Measurements from ENCODE around the gene ANKRD13D.

Gene ANKRD13D

GRCh38 chr11:67285541-67286498, 3.3 kb upstream of the ANKRD13D start:
- no peak for DNase-seq (ENCODE audit: low read depth in 2 of 2)

GRCh38 chr11:67286621-67287333, 2.3 kb upstream of the ANKRD13D start:
- no peak for DNase-seq (ENCODE audit: low read depth in 2 of 2)

GRCh38 chr11:67287355-67288197, 1.5 kb upstream of the ANKRD13D start:
- DNase-seq (ENCODE audit: low read depth in 2 of 2), result no peak

DNA sequence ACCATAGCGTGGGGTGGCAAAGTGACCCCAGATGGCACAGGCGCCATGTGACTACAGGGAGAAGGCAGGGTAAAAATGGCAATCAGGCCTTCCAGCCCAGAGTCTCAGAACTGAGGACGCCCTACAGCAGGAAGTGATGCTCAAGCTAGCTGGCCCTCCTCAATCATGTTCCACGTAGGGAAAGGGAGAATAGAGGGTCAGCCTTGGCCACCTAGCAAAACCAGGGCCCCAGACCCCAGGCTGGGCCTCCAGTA, 978 bp upstream of the ANKRD13D start:
- DNase-seq (ENCODE audit: low read depth in 2 of 2), result no peak

- peak; percentile 78 for DNase-seq (ENCODE audit: low read depth in 2 of 2)
Measured at GRCh38 chr11:67288452-67289225, 464 bp upstream of the ANKRD13D start.

GRCh38 chr11:67289651-67290479, 762 bp downstream of the ANKRD13D start:
- DNase-seq (ENCODE audit: low read depth in 2 of 2), result no peak

DNA sequence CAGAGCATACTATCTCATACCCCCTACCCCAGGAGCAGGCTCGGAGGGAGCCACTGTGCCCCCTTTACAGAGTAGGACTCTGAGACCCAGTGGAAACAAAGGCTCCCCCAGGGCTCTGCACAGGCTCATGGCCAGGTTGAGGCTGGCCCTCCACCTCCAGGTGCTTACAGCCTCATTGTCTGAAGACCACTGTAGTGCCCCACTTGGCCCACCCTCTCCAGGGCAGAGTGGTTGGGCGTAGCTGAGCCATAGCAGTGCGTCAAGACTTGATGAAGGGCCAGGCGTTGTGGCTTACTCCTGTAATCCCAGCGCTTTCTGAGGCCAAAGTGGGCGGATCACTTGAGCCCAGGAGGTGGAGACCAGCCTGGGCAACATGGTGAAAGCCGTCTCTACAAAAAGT, 1.7 kb downstream of the ANKRD13D start:
- DNase-seq (ENCODE audit: low read depth in 2 of 2), result no peak

- no peak for DNase-seq (ENCODE audit: low read depth in 2 of 2)
Measured at GRCh38 chr11:67291481-67292381, 2.6 kb downstream of the ANKRD13D start.

- DNase-seq (ENCODE audit: low read depth in 2 of 2), result no peak
Measured at GRCh38 chr11:67292671-67293070, 3.6 kb downstream of the ANKRD13D start.

- DNase-seq (ENCODE audit: low read depth in 2 of 2), result no peak
Measured at GRCh38 chr11:67293090-67293489, 4.0 kb downstream of the ANKRD13D start.

DNA sequence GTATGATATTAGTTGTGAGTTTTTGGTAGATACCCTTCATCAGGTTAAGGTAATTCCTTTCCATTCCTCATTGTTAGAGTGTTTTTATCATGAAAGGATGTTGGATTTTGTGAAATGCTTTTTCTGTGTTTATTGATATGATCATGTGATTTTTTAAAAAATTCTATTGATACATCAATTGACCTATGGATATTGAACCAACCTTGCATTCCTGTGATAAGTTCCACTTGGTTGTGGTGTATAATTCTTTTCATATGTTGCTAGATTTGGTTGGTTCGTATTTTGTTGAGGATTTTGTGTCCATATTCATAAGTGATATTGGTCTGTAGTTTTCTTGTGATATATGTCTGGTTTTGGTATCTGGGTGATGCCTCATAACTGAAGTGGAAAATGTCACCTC, 6.7 kb downstream of the ANKRD13D start:
- no peak for DNase-seq (ENCODE audit: low read depth in 2 of 2)

- DNase-seq (ENCODE audit: low read depth in 2 of 2), result no peak
Measured at GRCh38 chr11:67298786-67299185, 9.7 kb downstream of the ANKRD13D start.

DNA sequence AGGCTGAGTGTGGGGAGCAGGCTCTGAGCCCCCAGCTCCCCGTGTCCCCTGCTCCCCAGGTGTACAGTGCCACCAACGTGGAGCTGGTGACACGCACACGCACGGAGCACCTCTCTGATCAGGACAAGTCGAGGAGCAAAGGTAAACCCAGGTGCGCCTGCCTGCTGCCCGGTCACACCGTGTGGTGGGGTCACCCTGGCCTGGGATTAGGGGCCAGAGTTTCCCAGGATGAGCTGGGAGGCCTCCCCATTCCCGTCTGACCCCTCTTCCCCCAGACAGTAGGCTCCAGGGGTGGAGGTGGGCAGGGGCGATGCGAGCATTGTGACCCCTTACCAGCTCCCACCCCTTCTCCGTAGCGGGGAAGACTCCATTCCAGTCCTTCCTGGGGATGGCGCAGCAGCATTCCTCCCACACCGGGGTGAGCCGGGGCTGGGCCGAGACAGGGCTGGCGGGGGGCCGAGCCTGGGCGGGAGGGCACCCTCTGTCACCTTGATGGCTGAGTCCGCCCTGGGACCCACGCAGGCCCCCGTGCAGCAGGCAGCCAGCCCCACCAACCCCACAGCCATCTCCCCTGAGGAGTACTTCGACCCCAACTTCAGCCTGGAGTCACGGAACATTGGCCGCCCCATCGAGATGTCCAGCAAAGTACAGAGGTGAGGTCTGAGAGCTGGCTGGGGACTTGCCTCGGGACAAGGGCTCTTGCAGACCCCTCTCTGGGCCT, 10.5 kb downstream of the ANKRD13D start:
- DNase-seq (ENCODE audit: low read depth in 2 of 2), result no peak

GRCh38 chr11:67300256-67300755, 11.2 kb downstream of the ANKRD13D start:
- no peak for DNase-seq (ENCODE audit: low read depth in 2 of 2)

DNA sequence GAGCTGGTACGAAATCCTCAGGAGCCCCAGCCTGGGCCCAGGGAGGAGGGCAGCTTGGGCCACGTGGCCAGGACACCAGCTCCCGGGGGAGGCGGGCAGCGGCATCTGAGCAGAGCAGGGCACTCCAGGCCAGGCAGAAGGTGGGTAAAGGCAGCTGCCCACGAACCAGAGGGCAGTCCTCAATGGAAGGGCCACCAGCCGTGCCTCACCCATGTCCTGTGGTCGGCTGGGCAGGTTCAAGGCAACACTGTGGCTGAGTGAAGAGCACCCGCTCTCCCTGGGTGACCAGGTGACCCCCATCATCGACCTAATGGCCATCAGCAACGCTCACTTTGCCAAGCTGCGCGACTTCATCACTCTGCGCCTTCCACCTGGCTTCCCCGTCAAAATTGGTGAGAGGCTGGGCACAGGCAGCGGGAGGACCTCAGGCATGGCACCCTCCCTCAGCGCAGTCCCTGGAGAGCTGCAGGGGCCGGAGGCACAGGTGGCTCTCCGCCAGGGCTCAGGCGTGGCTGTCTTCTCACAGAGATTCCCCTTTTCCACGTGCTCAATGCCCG, 11.7 kb downstream of the ANKRD13D start:
- DNase-seq (ENCODE audit: low read depth in 2 of 2), result no peak

- DNase-seq (ENCODE audit: low read depth in 2 of 2), result no peak
Measured at GRCh38 chr11:67301313-67301921, 12.3 kb downstream of the ANKRD13D start.

GRCh38 chr11:67301951-67302516, 12.9 kb downstream of the ANKRD13D start:
- no peak for DNase-seq (ENCODE audit: low read depth in 2 of 2)
